HT1080 (cell line): ENCODE data around the gene DNAJA4. TPM values are rescaled to one million over a fixed set of nuclear protein-coding genes. Genes with fewer than 3 reads are reported as not detected.
"Not testable (repeated sequence)": the region's sequence is repeated elsewhere in the genome, so short reads cannot be mapped to it uniquely, and the experiment has no call there.

Source experiments
- DNase-seq: peaks from one replicate; pipeline ENCODE4 v3.0.0-alpha.2; 2015; ENCODE audit warnings: low read depth
- total RNA-seq: library from RNA; depleted of rRNA; stranded (reverse); fragments of >200 nt; shearing (Covaris generic); gene quantifications from 2 replicates; pipeline ENCODE4 v1.2.3, GENCODE V29; 2014

The DNAJA4 gene
- total RNA-seq, 1 experiment from 2014 or later = not detected

- peak; percentile 49 for DNase-seq
Measured at GRCh38 chr15:78243491-78243941, 20.8 kb upstream of the DNAJA4 start.

GRCh38 chr15:78244101-78244500, 20.3 kb upstream of the DNAJA4 start:
- DNase-seq = no peak

GRCh38 chr15:78244893-78245292, 19.5 kb upstream of the DNAJA4 start:
- no peak for DNase-seq

GRCh38 chr15:78245392-78245791, 19.0 kb upstream of the DNAJA4 start:
- not testable (repeated sequence) for DNase-seq

GRCh38 chr15:78245976-78246620, 18.3 kb upstream of the DNAJA4 start:
- DNase-seq = not testable (repeated sequence)

GRCh38 chr15:78247911-78248310, 16.5 kb upstream of the DNAJA4 start:
- DNase-seq = no peak

GRCh38 chr15:78249131-78249530, 15.2 kb upstream of the DNAJA4 start:
- DNase-seq = no peak

GRCh38 chr15:78251136-78251535, 13.2 kb upstream of the DNAJA4 start:
- DNase-seq = no peak

GRCh38 chr15:78255421-78256043, 8.8 kb upstream of the DNAJA4 start:
- no peak for DNase-seq

- DNase-seq = no peak
Measured at GRCh38 chr15:78256044-78256437, 8.3 kb upstream of the DNAJA4 start.

GRCh38 chr15:78257681-78258080, 6.7 kb upstream of the DNAJA4 start:
- no peak for DNase-seq

GRCh38 chr15:78259232-78259631, 5.1 kb upstream of the DNAJA4 start:
- no peak for DNase-seq

GRCh38 chr15:78260489-78260888, 3.9 kb upstream of the DNAJA4 start:
- DNase-seq = no peak

- DNase-seq = no peak
Measured at GRCh38 chr15:78261062-78261461, 3.3 kb upstream of the DNAJA4 start.

- no peak for DNase-seq
Measured at GRCh38 chr15:78263351-78263781, 996 bp upstream of the DNAJA4 start.

GRCh38 chr15:78263907-78264303, 457 bp upstream of the DNAJA4 start:
- DNase-seq = no peak

GRCh38 chr15:78265137-78265460, 737 bp downstream of the DNAJA4 start:
- DNase-seq = no peak

- peak; percentile 64 for DNase-seq
Measured at GRCh38 chr15:78265752-78266224, 1.4 kb downstream of the DNAJA4 start.

- no peak for DNase-seq
Measured at GRCh38 chr15:78266229-78266628, 1.9 kb downstream of the DNAJA4 start.

- DNase-seq = no peak
Measured at GRCh38 chr15:78266806-78267205, 2.4 kb downstream of the DNAJA4 start.

GRCh38 chr15:78272316-78272715, 8.0 kb downstream of the DNAJA4 start:
- DNase-seq = no peak

- DNase-seq = no peak
Measured at GRCh38 chr15:78272776-78273175, 8.4 kb downstream of the DNAJA4 start.

GRCh38 chr15:78274994-78275393, 10.6 kb downstream of the DNAJA4 start:
- DNase-seq = no peak
